SJCRH30 (cell line): ENCODE results near the gene ELMOD3. TPM values are rescaled to one million over a fixed set of nuclear protein-coding genes. Genes with fewer than 3 reads are reported as not detected.
"Not testable (repeated sequence)": the region's sequence is repeated elsewhere in the genome, so short reads cannot be mapped to it uniquely, and the experiment has no call there.

Experiments used
- DNase-seq, 2 experiments: peaks; one replicate each; pipeline ENCODE4 v3.0.0-alpha.2; 2015 to 2020
- H3K27ac ChIP-seq: fragments of 250-450 bp; sonication (Bioruptor Pico); 2 replicates; pipeline ENCODE4 v1.5.1; 2020; ENCODE audit warnings: mild to moderate bottlenecking, moderate library complexity
- H3K27me3 ChIP-seq: fragments of 250-450 bp; sonication (Bioruptor Pico); 2 replicates; pipeline ENCODE4 v1.5.1; 2020; ENCODE audit warnings: mild to moderate bottlenecking, moderate library complexity
- H3K36me3 ChIP-seq: fragments of 250-450 bp; sonication (Bioruptor Pico); 2 replicates; pipeline ENCODE4 v1.5.1; 2020; ENCODE audit warnings: mild to moderate bottlenecking, moderate library complexity
- H3K4me1 ChIP-seq: fragments of 250-450 bp; sonication (Bioruptor Pico); 2 replicates; pipeline ENCODE4 v1.5.1; 2020; ENCODE audit warnings: mild to moderate bottlenecking, moderate library complexity
- H3K4me3 ChIP-seq: fragments of 250-450 bp; sonication (Bioruptor Pico); 2 replicates; pipeline ENCODE4 v1.5.1; 2020; ENCODE audit warnings: mild to moderate bottlenecking, moderate library complexity
- H3K9me3 ChIP-seq: fragments of 250-450 bp; sonication (Bioruptor Pico); replicated peaks from 2 replicates; pipeline ENCODE4 v1.5.1; 2020; ENCODE audit warnings: mild to moderate bottlenecking, moderate library complexity
- total RNA-seq: library from RNA; depleted of rRNA; stranded (reverse); fragments of >200 nt; shearing (Covaris generic); gene quantifications from 2 replicates; pipeline ENCODE4 v1.2.3, GENCODE V29; 2014; rRNA removed

Gene ELMOD3
- 17.2 and 19.3 TPM in 2 replicates for total RNA-seq

DNA sequence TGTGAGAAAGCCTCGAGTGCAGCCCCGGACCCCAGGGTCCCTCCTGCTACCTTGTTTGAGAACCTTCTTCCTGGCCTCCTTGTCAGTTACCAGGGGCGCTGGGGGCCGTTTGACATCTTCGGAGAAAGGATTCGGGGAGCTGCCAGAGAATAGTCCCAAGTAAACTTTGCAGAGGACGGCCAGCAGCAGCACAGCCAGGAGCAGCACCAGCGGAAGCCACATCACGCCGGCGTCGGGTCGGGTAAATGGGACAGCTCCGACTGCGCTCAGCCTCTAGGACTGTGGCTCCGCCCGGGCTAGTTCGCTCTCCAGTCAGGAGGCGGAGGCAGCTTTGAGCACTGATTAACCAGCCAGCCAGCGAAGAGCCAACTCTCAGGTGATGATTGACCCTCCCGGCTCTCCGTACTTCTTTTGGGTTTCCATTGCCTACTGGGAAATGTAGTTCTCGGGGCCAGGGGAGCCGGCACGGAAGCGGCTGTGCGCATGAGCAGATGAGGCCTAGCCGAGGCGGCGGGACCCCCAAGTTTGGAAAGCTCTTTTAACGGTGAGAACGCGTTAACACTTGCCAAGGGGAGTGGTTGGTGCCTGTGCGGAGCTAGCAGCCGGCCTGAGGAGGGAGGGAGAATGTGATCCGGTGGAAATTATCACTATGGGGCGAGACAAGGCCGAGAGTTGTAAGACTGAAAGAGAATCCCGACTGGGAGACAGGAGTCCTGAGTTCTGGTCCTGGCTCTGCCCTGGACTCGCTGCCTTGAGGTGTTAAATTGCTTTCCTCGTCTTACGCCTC lies at the start of gene ELMOD3, which contains the start of gene RETSAT:
Gene ELMOD3, plus strand, starts transcription at position 484 of the 787 bp plus-strand sequence. CDS start 2,430 bp downstream, outside the sequence.
Gene RETSAT, minus strand, starts transcription at position 243 of the 787 bp plus-strand sequence. Its CDS starts 21 bp downstream, at position 222.
- DNase-seq, result peak; percentile 99 to 100
- H3K9me3 ChIP-seq, result no peaks in the 10 kb centered on the region
- no peaks in the 10 kb centered on the region for H3K27me3 ChIP-seq
- H3K27ac ChIP-seq, result peak within 1 kb of the TSS; percentile 49
- H3K36me3 ChIP-seq, result peaks cover 10% of the 10 kb centered on the region; the same call in 1 of the 2 replicates
- H3K4me3 ChIP-seq, result peak within 1 kb of the TSS; percentile 81
- peaks cover 3% of the 10 kb centered on the region; the same call in 1 of the 2 replicates for H3K4me1 ChIP-seq

DNA sequence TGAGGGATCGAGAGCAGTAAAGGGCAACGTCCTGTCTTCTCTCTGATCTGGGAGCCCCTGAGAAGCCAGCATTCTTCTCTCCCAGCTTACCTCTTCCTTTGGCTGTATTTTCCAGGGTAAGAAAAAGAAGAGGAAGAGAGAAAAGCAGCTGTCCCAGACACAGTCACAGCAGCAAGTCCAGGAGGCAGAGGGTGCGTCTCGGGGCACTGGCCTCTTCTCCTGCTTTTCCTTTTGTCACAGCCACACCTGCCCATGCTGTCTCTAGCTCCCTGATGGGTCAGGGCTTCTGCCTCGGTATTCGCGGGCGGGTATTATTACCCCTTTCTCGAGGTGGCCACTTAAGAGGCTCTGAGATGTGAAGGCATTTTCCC lies 47.1 kb upstream of the ELMOD3 start:
- no peak for DNase-seq
- H3K4me3 ChIP-seq, result no peak overlapping the region
- peaks cover 28% of the 10 kb centered on the region for H3K4me1 ChIP-seq
- H3K27me3 ChIP-seq, result no peaks in the 10 kb centered on the region
- H3K36me3 ChIP-seq, result peaks cover 42% of the 10 kb centered on the region
- no peaks in the 10 kb centered on the region for H3K9me3 ChIP-seq
- no peak overlapping the region for H3K27ac ChIP-seq

DNA sequence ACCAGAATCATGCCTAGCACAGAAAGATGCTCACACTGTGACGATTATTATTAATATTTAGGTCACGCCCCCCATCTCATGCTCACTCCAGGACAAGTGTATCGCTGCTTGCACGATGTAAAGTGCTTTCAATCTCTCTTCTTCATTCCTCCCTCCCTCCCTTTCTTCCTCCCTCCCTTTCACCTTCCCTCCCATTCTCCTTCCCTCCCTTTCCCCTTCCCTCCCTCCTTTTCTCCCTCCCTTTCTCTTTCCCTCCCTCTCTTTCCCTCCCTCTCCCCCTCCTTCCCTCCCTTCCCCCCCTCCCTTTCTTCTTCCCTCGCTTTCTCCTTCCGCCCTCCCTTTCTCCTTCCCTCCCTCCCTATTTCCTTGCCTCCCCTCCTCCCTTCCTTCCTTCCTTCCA lies 46.4 kb upstream of the ELMOD3 start:
- Histone ChIP-seq H3K9me3 (no peaks in the 10 kb centered on the region), H3K4me3 (no peak overlapping the region), H3K4me1 (peaks cover 28% of the 10 kb centered on the region), H3K27ac (no peak overlapping the region), H3K36me3 (peaks cover 42% of the 10 kb centered on the region), H3K27me3 (no peaks in the 10 kb centered on the region)
- DNase-seq, result no peak

DNA sequence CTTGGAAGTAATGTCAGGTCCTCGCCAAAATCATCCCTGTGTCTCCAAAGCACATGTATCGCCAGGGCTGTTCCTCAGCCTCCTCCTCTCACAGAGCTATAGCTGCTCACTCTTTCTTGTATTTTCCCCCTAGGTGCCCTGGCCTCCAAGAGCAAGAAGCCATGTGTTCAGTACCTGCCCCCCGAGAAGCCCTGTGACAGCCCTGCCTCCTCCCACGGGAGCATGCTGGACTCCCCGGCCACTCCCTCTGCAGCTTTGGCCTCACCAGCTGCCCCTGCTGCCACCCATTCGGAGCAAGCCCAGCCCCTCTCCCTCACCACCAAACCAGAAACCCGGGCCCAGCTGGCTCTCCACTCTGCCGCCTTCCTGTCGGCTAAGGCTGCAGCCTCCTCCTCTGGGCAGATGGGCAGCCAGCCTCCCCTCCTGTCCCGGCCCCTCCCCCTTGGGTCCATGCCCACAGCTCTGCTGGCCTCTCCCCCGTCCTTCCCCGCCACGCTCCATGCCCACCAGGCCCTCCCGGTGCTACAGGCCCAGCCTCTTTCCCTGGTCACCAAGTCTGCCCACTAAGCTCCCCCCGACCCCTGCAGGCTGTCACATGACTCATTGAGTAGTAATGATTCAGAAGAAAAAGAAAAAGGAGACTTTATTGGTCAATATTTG lies 45.5 kb upstream of the ELMOD3 start:
- no peak overlapping the region for H3K4me3 ChIP-seq
- DNase-seq, result peak; percentile 78 to 82
- H3K4me1 ChIP-seq, result peaks cover 28% of the 10 kb centered on the region
- peaks cover 41% of the 10 kb centered on the region for H3K36me3 ChIP-seq
- no peaks in the 10 kb centered on the region for H3K27me3 ChIP-seq
- H3K9me3 ChIP-seq, result no peaks in the 10 kb centered on the region
- peak overlapping the region; percentile 73 for H3K27ac ChIP-seq

DNA sequence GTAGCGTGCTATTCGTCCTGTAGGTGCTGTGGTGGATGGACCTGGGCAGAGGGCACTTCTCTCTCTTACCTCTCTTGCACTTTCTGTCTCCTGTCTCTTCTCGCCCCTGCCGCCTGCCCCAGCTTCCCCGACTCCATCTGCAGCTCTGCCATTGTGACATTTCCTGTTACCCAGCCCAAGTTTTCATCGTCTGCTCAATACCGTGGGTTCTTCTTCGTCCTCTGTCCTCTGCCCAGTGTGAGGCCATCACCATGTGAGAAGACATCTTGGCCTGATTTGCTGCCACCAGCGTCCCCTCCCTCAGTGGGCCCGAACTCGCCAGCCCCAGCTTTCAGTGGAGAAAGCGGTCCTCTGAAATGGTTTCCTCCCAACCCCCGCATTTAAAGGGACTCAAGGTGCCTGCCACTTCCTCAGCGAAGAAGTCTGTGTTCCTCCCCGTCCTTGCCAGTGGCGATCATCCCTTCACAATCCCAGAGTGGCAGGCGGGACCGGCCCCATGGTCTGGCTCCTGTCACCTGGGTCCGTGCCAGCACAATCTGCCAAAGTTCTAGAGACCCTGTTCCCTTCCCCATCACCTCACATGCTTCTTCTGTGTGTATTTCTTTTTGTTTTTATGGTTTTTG lies 44.8 kb upstream of the ELMOD3 start:
- H3K9me3 ChIP-seq, result no peaks in the 10 kb centered on the region
- peaks cover 28% of the 10 kb centered on the region for H3K4me1 ChIP-seq
- peak overlapping the region; percentile 73 for H3K27ac ChIP-seq
- no peak overlapping the region for H3K4me3 ChIP-seq
- H3K36me3 ChIP-seq, result peaks cover 33% of the 10 kb centered on the region
- no peaks in the 10 kb centered on the region for H3K27me3 ChIP-seq
- peak; percentile 56 to 63 for DNase-seq

DNA sequence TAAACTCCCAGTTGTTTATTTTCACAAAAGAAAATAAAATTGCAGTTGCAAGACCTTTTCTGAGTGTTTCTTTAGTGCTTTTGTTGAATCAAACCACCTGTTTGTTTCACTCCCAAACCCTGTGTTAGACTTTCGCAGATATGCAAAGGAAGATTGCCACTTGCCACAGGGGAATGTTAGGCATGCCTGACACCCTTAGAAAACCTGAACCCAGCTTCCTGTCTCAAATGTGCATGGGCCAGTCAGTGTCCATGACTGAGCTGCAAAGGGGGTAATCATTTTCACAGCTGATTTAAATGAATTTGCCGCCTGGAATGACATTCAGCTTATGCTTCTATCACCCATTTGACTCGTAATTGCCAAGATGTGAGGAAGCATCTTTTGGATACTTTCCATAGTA lies 44.2 kb upstream of the ELMOD3 start:
- Histone ChIP-seq H3K36me3 (peaks cover 30% of the 10 kb centered on the region), H3K4me3 (no peak overlapping the region), H3K27ac (peak overlapping the region; percentile 73), H3K27me3 (no peaks in the 10 kb centered on the region), H3K4me1 (peaks cover 28% of the 10 kb centered on the region), H3K9me3 (no peaks in the 10 kb centered on the region)
- peak; percentile 75 to 81 for DNase-seq

DNA sequence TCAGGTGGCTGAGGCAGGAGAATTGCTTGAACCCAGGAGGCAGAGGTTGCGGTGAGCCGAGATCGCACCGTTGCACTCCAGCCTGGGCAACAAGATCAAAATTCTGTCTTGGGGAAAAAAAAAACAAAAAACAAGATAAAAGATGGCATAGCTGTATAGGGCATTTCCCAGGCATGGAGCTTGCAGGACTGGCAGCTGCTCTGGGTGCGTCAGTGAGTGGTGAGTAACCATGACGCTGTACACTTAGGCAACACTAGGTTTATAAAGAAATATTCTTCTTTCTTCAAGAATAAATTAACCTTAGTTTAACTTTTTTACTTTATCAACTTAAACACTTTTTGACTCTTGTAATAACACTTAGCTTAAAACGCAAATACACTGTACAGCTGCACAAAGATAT lies 42.2 kb upstream of the ELMOD3 start:
- no peaks in the 10 kb centered on the region for H3K27me3 ChIP-seq
- H3K4me1 ChIP-seq, result peaks cover 28% of the 10 kb centered on the region
- H3K9me3 ChIP-seq, result no peaks in the 10 kb centered on the region
- no peak overlapping the region for H3K4me3 ChIP-seq
- no peak for DNase-seq
- no peak overlapping the region for H3K27ac ChIP-seq
- peaks cover 17% of the 10 kb centered on the region for H3K36me3 ChIP-seq

DNA sequence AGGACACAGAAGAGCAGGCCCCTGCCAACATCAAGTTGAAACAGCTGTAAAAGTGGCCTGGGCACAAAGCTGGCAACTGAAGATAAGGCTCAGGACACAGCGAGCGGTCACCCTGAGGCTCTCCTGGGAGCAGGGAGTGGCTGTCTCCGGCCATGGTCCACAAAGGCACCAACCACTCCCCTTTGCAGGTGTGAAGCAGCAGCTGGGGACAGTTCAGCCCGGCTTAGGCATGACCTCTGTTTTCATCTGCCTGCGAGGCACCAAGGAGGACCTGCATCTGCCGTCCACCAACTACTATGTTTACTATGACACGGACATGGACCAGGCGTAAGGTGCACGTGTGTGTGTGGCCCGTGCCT lies 39.7 kb upstream of the ELMOD3 start:
- H3K4me3 ChIP-seq, result no peak overlapping the region
- H3K36me3 ChIP-seq, result peaks cover 21% of the 10 kb centered on the region
- peaks cover 20% of the 10 kb centered on the region for H3K4me1 ChIP-seq
- no peaks in the 10 kb centered on the region for H3K9me3 ChIP-seq
- H3K27ac ChIP-seq, result no peak overlapping the region
- no peak for DNase-seq
- no peaks in the 10 kb centered on the region for H3K27me3 ChIP-seq

DNA sequence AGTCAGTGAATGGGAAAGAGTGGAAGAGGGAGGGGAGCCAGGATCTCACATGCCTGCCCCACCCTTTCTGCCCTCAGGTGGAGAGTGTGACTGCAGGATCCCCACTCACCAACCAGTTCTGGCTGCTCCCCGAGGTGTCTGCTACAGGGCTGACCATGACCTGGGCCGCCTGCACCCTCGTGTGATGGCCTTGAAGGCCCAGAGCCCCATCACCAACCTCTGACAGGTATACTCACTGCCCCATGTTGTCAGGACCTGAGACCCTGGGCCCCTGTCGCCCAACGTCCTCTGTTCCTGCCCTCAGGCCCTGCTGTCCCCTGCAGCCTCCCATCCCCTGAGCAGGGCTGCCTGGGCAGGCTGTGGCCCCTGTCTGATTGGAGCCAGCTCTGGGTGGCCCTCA lies 38.6 kb upstream of the ELMOD3 start:
- not testable (repeated sequence) for H3K27ac ChIP-seq, H3K9me3 ChIP-seq, DNase-seq, H3K27me3 ChIP-seq, H3K4me3 ChIP-seq, H3K4me1 ChIP-seq
- H3K36me3 ChIP-seq, result peaks cover 32% of the 10 kb centered on the region

DNA sequence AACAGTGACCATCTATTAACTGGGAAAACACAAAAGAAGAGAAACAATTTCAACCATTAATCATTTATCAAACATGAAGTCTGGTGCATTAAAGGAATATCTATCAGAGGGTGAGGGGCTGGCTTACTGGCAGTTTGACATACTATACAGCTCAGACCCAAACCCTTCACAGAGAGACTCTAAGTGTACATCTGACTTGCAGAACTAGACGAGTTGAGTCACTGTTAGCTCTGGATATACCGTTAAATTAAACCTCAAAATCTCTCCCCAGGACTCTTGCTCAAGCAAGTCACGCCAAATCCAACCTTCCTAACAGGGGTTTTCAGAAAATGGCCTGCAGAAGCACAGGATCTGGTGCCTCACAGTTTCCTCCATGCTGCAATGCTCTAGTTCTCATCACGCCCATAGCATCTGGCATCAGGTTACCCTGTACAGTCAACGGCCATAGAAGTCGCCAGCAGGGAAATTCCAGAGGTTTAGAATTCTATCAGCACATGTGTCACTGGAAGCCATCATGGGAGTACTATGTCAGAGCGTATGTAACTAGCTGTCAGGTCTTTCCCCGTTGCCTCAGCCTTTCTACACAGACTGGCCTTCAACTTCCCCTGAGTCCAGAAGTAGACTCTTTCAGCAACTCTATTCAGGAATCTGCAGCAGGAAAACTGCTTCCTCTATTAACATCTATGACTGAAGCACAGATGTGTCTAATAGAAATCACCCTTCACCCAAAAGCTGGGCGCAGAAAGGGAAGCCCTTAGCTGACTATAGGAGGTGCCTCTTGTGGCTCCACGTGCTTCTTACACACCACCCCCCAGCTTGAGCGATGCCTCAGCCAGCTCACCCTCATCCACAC lies 36.1 kb upstream of the ELMOD3 start:
- Histone ChIP-seq H3K27me3 (no peaks in the 10 kb centered on the region), H3K9me3 (no peaks in the 10 kb centered on the region), H3K36me3 (peaks cover 57% of the 10 kb centered on the region), H3K4me1 (peaks cover 9% of the 10 kb centered on the region; the same call in 1 of the 2 replicates), H3K4me3 (no peak overlapping the region), H3K27ac (no peak overlapping the region)
- DNase-seq, result peak; percentile 51 to 64

DNA sequence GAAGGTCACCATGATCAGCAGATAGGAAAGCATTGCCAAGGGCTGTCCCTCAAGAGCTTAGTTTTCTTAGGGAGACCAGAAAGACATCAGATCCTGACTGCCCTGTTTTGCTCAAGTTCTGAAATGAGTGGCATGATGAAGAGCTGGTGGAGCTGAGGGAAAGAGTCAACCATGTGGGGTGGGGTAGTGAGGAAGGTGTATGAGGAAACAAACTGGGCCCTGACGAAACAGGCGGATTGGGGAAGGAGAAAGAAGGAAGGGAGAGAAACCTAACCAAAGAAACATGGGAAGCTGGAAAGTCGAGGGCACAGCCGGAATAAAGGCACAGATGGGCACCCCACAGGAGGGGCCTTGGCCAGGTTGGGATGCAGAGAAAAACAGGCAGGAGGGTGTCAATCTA lies 34.8 kb upstream of the ELMOD3 start:
- Histone ChIP-seq H3K9me3 (no peaks in the 10 kb centered on the region), H3K27me3 (no peaks in the 10 kb centered on the region), H3K4me3 (no peak overlapping the region), H3K4me1 (peaks cover 9% of the 10 kb centered on the region; the same call in 1 of the 2 replicates), H3K36me3 (peaks cover 68% of the 10 kb centered on the region), H3K27ac (no peak overlapping the region)
- no peak for DNase-seq

DNA sequence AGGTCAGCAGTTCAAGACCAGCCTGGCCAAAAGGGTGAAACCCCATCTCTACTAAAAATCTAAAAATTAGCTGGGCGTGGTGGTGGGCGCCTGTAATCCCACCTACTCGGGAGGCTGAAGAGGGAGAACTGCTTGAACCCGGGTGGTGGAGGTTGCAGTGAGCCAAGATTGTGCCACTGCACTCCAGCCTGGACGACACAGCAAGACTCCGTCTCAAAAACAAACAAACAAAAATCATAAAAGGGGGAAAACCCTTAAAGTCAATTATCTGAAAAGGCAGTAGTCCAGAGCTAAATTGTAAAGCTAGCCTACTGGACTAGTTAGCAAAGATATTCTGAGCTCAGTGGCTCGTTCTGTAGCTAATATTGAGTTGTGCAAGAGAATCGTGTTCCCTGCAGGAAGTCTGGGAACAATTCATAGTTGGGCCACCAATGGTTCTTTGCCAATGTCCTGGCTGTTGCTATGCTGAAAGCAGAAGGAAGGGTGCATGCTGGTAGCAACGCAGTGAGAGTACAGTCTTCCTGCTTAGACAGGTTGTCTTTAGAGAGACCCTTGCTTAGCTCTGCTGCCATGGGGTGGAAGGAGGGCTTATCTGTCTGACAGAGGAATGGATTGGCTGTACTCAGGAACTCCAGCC lies 31.1 kb upstream of the ELMOD3 start:
- Histone ChIP-seq H3K9me3 (no peaks in the 10 kb centered on the region), H3K27me3 (no peaks in the 10 kb centered on the region), H3K4me3 (no peak overlapping the region), H3K4me1 (peaks cover 7% of the 10 kb centered on the region), H3K27ac (no peak overlapping the region), H3K36me3 (peaks cover 65% of the 10 kb centered on the region)
- DNase-seq, result no peak

DNA sequence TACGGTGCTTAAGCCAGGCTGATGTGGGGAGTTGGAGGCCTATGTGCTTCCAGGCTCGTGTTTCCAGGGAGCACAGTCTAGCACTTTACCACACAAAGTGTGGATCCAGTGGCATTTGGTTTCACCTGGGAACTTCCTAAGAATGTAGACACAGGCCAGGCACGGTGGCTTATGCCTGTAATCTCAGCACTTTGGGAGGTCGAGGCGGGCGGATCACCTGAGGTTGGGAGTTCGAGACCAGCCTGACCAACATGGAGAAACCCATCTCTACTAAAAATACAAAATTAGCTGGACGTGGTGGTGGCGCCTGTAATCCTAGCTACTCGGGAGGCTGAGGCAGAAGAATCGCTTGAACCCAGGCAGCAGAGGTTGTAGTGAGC lies 30.6 kb upstream of the ELMOD3 start:
- DNase-seq, H3K4me1 ChIP-seq, H3K9me3 ChIP-seq, H3K4me3 ChIP-seq, H3K27ac ChIP-seq, H3K27me3 ChIP-seq: not testable (repeated sequence)
- peaks cover 65% of the 10 kb centered on the region for H3K36me3 ChIP-seq
